Panc1 (cell line): ENCODE results near the gene PARD3. TPM values are rescaled to one million over a fixed set of nuclear protein-coding genes. Genes with fewer than 3 reads are reported as not detected.

Experiments used
- ATAC-seq: fragments of 200-7000 bp; cut with Tn5 transposase; 2 replicates; pipeline ENCODE4 v1.9.1; 2020; ENCODE audit warnings: mild to moderate bottlenecking, moderate library complexity
- BruUV-seq: library from RNA; stranded (reverse); fragments of 400-500 nt; replicated peaks from 2 replicates; lab custom pipeline; 2021; lab: Mats Ljungman, UMichigan
- CTCF ChIA-PET: fragments of 300-600 bp; sonication (Branson Sonifier 250); formaldehyde crosslinking; loops from one replicate; lab custom pipeline; 2022; ENCODE audit warnings: antibody characterized with exemption; lab: Charles Lee
- POLR2A ChIA-PET: fragments of 300-600 bp; sonication (Branson Sonifier 250); formaldehyde crosslinking; loops from one replicate; lab custom pipeline; 2022; ENCODE audit warnings: antibody characterized with exemption; lab: Charles Lee
- DNase-seq: peaks from one replicate; pipeline ENCODE4 v3.0.0-alpha.2; 2010; ENCODE audit warnings: low read depth, low spot score
- H3K27ac ChIP-seq: 2 replicates; pipeline ENCODE4 v1.5.1; 2011; ENCODE audit warnings: mild to moderate bottlenecking, low read length, inconsistent platforms
- H3K27me3 ChIP-seq: fragments of 200-500 bp; sonication (Bioruptor generic); 2 replicates; pipeline ENCODE4 v1.6.0; 2014; ENCODE audit warnings: low read length, inconsistent platforms; ENCODE audit not compliant: control insufficient read depth, insufficient read depth
- H3K36me3 ChIP-seq: fragments of 200-500 bp; sonication (Bioruptor generic); 2 replicates; pipeline ENCODE4 v1.5.1; 2014; ENCODE audit warnings: inconsistent platforms, mild to moderate bottlenecking, low read length, moderate library complexity; ENCODE audit not compliant: control insufficient read depth, insufficient read depth
- H3K4me1 ChIP-seq: 2 replicates; pipeline ENCODE4 v1.5.1; 2011; ENCODE audit warnings: inconsistent platforms, mild to moderate bottlenecking, low read length, moderate library complexity; ENCODE audit not compliant: control insufficient read depth, insufficient read depth
- H3K4me3 ChIP-seq, 2 experiments: 2 replicates each; pipeline ENCODE4 v1.5.1; 2011 to 2012; ENCODE audit warnings: low read depth in 2 of 2, low read length in 2 of 2, mild to moderate bottlenecking in 2 of 2, inconsistent platforms in 1 of 2, moderate library complexity in 1 of 2
- H3K9me3 ChIP-seq: fragments of 200-500 bp; sonication (Bioruptor generic); 2 replicates; pipeline ENCODE4 v1.5.1; 2014; ENCODE audit warnings: low read depth, mild to moderate bottlenecking, inconsistent platforms, low read length, moderate library complexity; ENCODE audit not compliant: control insufficient read depth, insufficient read depth
- CTCF ChIP-seq: fragments of 450-650 bp; IDR thresholded peaks from 2 replicates; pipeline ENCODE4 v1.5.1; 2017; ENCODE audit warnings: mild to moderate bottlenecking
- POLR2AphosphoS5 ChIP-seq: IDR thresholded peaks from 2 replicates; pipeline ENCODE4 v1.6.1; 2012; ENCODE audit warnings: mild to moderate bottlenecking, low read depth, low read length, moderate library complexity
- REST ChIP-seq, 2 experiments: IDR thresholded peaks; 2 replicates each; pipeline ENCODE4 v1.6.1; 2011 to 2012; ENCODE audit warnings: low read depth in 2 of 2, control low read depth in 1 of 2, low read length in 1 of 2, mild to moderate bottlenecking in 1 of 2, moderate library complexity in 1 of 2; ENCODE audit not compliant: insufficient read depth in 1 of 2
- SIN3A ChIP-seq: IDR thresholded peaks from 2 replicates; pipeline ENCODE4 v1.6.1; 2012; ENCODE audit warnings: low read depth, mild to moderate bottlenecking, low read length, moderate library complexity, borderline replicate concordance; ENCODE audit not compliant: insufficient read depth
- TCF7L2 ChIP-seq: IDR thresholded peaks from 2 replicates; pipeline ENCODE4 v1.6.1; 2011; ENCODE audit warnings: mild to moderate bottlenecking, low read depth, low read length, inconsistent platforms
- in situ Hi-C: cut with HindIII; loops from 2 replicates; pipeline ENCODE4 v1.10.0; 2016; ENCODE audit warnings: low sequenced_read_pairs, low pct_unique_long_range_greater_than_20kb
- intact Hi-C: fragments of 100-400 bp; cut with micrococcal nuclease; formaldehyde crosslinking; loops from one replicate; pipeline ENCODE4 v1.10.0; 2022; ENCODE audit not compliant: unreplicated experiment
- total RNA-seq: library from RNA; stranded (reverse); gene quantifications from one replicate; pipeline ENCODE4 v1.2.1, GENCODE V29; 2021; ENCODE audit not compliant: unreplicated experiment

PARD3 gene
- total RNA-seq, 1 experiment from 2014 or later = 29.8 TPM

GRCh38 chr10:34740321-34740720 lies 74.8 kb downstream of the PARD3 start:
- in situ Hi-C loops = no loop called here
- ATAC-seq (peak; percentile 38; the same call in 1 of the 2 replicates), DNase-seq (no peak)
- no peaks in the 10 kb centered on the region for H3K9me3 ChIP-seq
- POLR2A ChIA-PET = no interaction called here
- no peaks in the 10 kb centered on the region for H3K27me3 ChIP-seq
- H3K27ac ChIP-seq = no peak overlapping the region
- CTCF ChIA-PET = no interaction called here
- TF ChIP-seq SIN3A = no peak
- TF ChIP-seq POLR2AphosphoS5 = no peak
- TF ChIP-seq CTCF = no peak
- no peak for TF ChIP-seq REST (IDR thresholded peaks at IDR 0.05; ENCODE audit: insufficient read depth in 1 of 2, low read depth in 2 of 2, low read length in 1 of 2)
- no peak for TF ChIP-seq TCF7L2
- H3K4me3 ChIP-seq = peak overlapping the region; percentile 1 to 19; a peak in 2 of 4 replicates
- H3K4me1 ChIP-seq = peaks cover 5% of the 10 kb centered on the region; the same call in 1 of the 2 replicates
- intact Hi-C loops = no loop called here
- no TSS peak for BruUV-seq
- no peaks in the 10 kb centered on the region for H3K36me3 ChIP-seq

GRCh38 chr10:34739915-34740314 lies 75.2 kb downstream of the PARD3 start:
- no peaks in the 10 kb centered on the region for H3K36me3 ChIP-seq
- DNase-seq (no peak), ATAC-seq (peak; percentile 79)
- TF ChIP-seq TCF7L2 = no peak
- TF ChIP-seq CTCF = no peak
- TF ChIP-seq REST (IDR thresholded peaks at IDR 0.05; ENCODE audit: insufficient read depth in 1 of 2, low read depth in 2 of 2, low read length in 1 of 2) = no peak
- H3K9me3 ChIP-seq = no peaks in the 10 kb centered on the region
- ChIA-PET CTCF (no interaction called here), POLR2A (no interaction called here)
- in situ Hi-C loops = no loop called here
- no peak overlapping the region; the same call in 1 of the 2 replicates for H3K27ac ChIP-seq
- peak overlapping the region; percentile 1 to 19; a peak in 2 of 4 replicates for H3K4me3 ChIP-seq
- peaks cover 5% of the 10 kb centered on the region; the same call in 1 of the 2 replicates for H3K4me1 ChIP-seq
- no peaks in the 10 kb centered on the region for H3K27me3 ChIP-seq
- BruUV-seq = no TSS peak
- intact Hi-C loops = no loop called here
